Lower leg skin (tissue), 4 donors: ENCODE results near the gene PTRH1. TPM values are rescaled to one million over a fixed set of nuclear protein-coding genes. Genes with fewer than 3 reads are reported as not detected.

Experiments used
- DNase-seq, 2 donors: peaks; one replicate each; pipeline ENCODE4 v3.0.0-alpha.2; 2019; ENCODE audit warnings: low spot score in 2 of 2
- H3K4me3 ChIP-seq: fragments of 200-600 bp; sonication (generic); 2 replicates; pipeline ENCODE4 v1.5.1; 2017; ENCODE audit warnings: mild to moderate bottlenecking, low read depth; ENCODE audit not compliant: poor library complexity, severe bottlenecking
- POLR2A ChIP-seq, 2 donors: fragments of 450-650 bp; IDR thresholded peaks; one replicate each; pipeline ENCODE4 v1.6.1; 2016 to 2017; ENCODE audit warnings: antibody characterized with exemption in 2 of 2, mild to moderate bottlenecking in 1 of 2, moderate library complexity in 1 of 2
- WGBS, 2 donors: methylation state at CpG; one replicate each; pipeline ENCODE4 v1.1.5; 2018; 5-methylcytosine and 5-hydroxymethylcytosine counted together
- intact Hi-C: fragments of 100-400 bp; cut with DNase I; formaldehyde crosslinking; loops from one replicate; pipeline ENCODE4 v1.15.0; 2023; ENCODE audit warnings: low total_unique reads
- total RNA-seq, 4 donors: library from RNA; depleted of rRNA; stranded (reverse); fragments of >200 nt; gene quantifications; one replicate each; pipeline ENCODE4 v1.1.0, GENCODE V29; 2016
- TF ChIP-seq, protein P1 (sequence below), 3 donors: fragments of 450-650 bp; IDR thresholded peaks; one replicate each; pipeline ENCODE4 v1.5.1; 2016; ENCODE audit warnings: antibody characterized with exemption in 3 of 3, mild to moderate bottlenecking in 3 of 3, moderate library complexity in 2 of 3

The PTRH1 gene
- total RNA-seq, 4 donors from 2014 or later, result 28.2 to 71.8 (median 52.3) TPM

DNA sequence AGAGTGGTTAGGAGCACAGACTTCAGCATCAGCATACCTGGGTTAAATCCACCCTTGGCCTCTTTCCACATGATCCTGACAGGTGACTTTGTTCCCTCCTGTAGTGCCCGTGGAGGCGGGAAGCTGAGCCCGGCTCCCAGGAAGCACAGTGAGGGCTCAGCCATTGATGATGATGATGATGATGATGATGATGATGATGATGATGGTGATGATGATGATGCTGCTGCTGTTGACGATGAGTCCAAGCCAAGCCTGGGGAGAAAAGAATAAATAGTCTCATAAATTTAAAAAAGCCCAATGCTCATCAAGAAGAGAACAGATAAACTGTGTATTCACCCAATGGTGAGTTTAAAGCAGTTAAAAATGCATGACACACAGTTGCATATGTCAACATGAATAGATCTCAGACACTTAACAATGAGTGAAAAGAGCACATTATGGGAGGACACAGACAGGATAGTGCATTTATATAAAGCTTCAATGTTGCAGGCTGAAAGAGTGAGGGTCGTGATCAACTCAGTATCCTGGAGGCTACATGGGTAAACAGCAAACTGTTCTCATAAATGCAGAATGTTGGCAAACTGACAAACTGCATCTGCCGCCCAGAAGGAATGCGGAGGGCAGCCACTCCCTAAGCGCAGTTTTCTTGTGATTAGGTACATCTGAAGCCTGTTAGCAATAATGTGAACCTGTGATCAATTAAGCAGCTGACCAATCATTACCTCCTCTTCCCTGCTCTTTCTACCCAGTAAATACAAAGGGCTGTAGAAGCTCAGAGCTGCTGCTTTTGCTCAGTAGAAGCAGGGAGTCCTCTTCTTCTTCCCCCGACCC lies 20.4 kb downstream of the PTRH1 start:
- DNase-seq, result no peak
- WGBS, 2 donors, result 54 to 57% methylated on average over 9 of the region's 9 CpGs
- TF ChIP-seq, protein P1, sequence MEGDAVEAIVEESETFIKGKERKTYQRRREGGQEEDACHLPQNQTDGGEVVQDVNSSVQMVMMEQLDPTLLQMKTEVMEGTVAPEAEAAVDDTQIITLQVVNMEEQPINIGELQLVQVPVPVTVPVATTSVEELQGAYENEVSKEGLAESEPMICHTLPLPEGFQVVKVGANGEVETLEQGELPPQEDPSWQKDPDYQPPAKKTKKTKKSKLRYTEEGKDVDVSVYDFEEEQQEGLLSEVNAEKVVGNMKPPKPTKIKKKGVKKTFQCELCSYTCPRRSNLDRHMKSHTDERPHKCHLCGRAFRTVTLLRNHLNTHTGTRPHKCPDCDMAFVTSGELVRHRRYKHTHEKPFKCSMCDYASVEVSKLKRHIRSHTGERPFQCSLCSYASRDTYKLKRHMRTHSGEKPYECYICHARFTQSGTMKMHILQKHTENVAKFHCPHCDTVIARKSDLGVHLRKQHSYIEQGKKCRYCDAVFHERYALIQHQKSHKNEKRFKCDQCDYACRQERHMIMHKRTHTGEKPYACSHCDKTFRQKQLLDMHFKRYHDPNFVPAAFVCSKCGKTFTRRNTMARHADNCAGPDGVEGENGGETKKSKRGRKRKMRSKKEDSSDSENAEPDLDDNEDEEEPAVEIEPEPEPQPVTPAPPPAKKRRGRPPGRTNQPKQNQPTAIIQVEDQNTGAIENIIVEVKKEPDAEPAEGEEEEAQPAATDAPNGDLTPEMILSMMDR (IDR thresholded peaks at IDR 0.05), result no peak
- TF ChIP-seq POLR2A (IDR thresholded peaks at IDR 0.05), result no peak
- H3K4me3 ChIP-seq, result no peak overlapping the region
- intact Hi-C loops, result no loop called here

DNA sequence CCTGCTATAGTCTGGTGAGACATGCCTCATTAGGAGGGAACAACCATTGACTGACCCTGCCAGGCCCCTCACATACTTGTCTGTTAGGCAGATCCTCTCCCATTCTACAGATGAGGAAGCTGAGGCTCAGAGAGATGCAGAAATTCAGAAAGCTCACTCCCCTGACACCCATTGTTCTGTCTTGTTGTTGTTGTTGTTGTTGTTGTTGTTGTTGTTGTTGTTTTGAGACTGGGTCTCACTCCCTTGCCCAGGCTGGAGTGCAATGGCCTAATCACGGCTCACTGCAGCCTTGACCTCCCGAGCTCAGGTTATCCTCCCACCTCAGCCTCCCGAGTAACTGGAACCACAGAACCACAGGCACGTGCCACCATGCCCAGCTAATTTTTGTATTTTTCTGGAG lies 21.8 kb downstream of the PTRH1 start:
- no peak for TF ChIP-seq POLR2A (IDR thresholded peaks at IDR 0.05)
- TF ChIP-seq, protein P1 (IDR thresholded peaks at IDR 0.05), result no peak
- WGBS, 2 donors, result 96% methylated on average over 4 of the region's 4 CpGs
- DNase-seq, result no peak
- intact Hi-C loops, result no loop called here
- no peak overlapping the region for H3K4me3 ChIP-seq

DNA sequence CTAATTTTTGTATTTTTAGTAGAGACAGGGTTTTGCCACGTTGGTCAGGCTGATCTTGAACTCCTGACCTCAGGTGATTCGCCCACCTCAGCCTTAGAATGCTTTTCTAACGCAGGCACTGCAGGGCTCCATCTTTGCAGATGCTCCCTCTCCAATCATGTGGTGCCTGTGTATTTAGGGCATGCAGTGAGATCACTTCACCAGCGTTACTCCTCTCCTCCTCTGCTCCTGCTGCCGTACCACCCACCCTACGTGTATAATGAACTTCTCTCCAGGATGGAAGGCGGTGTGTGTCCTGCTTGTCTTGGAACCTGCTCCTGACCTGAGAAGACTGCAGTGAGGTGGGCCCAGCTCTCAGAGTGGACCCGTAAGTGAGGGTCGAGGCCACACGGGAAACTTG lies 22.3 kb downstream of the PTRH1 start:
- no peak for DNase-seq

DNA sequence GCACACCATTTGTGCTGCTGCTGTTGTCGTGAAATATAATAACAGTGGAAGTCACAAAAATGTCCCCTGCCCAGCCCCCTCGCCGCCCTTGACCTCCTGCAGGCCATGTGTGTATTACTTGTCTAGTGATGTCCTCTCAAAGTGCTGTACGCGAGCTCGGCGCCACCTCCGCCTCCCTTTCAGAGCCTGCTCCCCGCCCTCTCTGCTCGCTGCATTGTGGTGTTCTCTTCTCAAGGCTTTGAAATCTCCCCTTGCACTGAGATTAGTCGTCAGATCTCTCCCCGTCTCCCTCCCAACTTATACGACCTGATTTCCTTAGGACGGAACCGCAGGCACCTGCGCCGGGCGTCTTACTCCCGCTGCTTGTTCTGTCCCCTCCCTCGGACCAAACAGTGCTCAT lies 23.4 kb downstream of the PTRH1 start:
- intact Hi-C loops, result no loop called here
- TF ChIP-seq, protein P1 (IDR thresholded peaks at IDR 0.05), result no peak
- no peak for TF ChIP-seq POLR2A (IDR thresholded peaks at IDR 0.05)
- H3K4me3 ChIP-seq, result no peak overlapping the region
- DNase-seq, result no peak
- WGBS, 2 donors, result 90% methylated on average over 20 of the region's 20 CpGs

More for the DNA sequence above, 22.3 kb downstream of the PTRH1 start:
- H3K4me3 ChIP-seq, result no peak overlapping the region
- intact Hi-C loops, result no loop called here
- TF ChIP-seq, protein P1 (IDR thresholded peaks at IDR 0.05), result no peak
- no peak for TF ChIP-seq POLR2A (IDR thresholded peaks at IDR 0.05)
- WGBS, 2 donors, result 88 to 93% methylated on average over 10 of the region's 10 CpGs

DNA sequence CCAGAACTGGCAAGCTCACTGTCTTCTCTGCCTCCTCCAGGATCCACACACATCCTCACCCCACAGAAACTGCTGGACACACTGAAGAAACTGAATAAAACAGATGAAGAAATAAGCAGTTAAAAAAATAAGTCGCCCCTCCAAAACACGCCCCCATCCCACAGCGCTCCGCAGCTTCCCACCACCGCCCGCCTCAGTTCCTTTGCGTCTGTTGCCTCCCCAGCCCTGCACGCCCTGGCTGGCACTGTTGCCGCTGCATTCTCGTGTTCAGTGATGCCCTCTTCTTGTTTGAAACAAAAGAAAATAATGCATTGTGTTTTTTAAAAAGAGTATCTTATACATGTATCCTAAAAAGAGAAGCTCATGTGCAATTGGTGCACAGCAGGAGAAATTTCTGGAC lies 24.7 kb downstream of the PTRH1 start:
- TF ChIP-seq, protein P1 (IDR thresholded peaks at IDR 0.05), result no peak
- no peak for TF ChIP-seq POLR2A (IDR thresholded peaks at IDR 0.05)
- H3K4me3 ChIP-seq, result no peak overlapping the region
- WGBS, 2 donors, result 89 to 92% methylated on average over 10 of the region's 10 CpGs
- no peak for DNase-seq
- intact Hi-C loops, result no loop called here
